Fibroblast of skin of left biceps (primary cell): ENCODE data around the gene SLC8A1.
A peak's percentile ranks its signal among the peaks of the same experiment; 100 is the strongest.

Experiments used
- DNase-seq, 2 experiments: peaks; one replicate each; pipeline ENCODE4 v3.0.0-alpha.2; 2013; ENCODE audit warnings: low read depth in 2 of 2

Gene SLC8A1

GRCh38 chr2:40276076-40276475 is 175.8 kb downstream of the SLC8A1 start:
- DNase-seq = no peak

GRCh38 chr2:40274270-40274669 is 177.6 kb downstream of the SLC8A1 start:
- no peak for DNase-seq

GRCh38 chr2:40273734-40274182 is 178.1 kb downstream of the SLC8A1 start:
- DNase-seq = no peak

- DNase-seq = no peak
These were observed 180.8 kb downstream of the SLC8A1 start for GRCh38 chr2:40271094-40271493.

GRCh38 chr2:40270372-40270771 is 181.5 kb downstream of the SLC8A1 start:
- DNase-seq = no peak

GRCh38 chr2:40268566-40268965 is 183.3 kb downstream of the SLC8A1 start:
- DNase-seq = no peak

- no peak for DNase-seq
These were observed 185.7 kb downstream of the SLC8A1 start for GRCh38 chr2:40266201-40266600.

- no peak for DNase-seq
These were observed 186.3 kb downstream of the SLC8A1 start for GRCh38 chr2:40265602-40266001.

GRCh38 chr2:40261042-40261441 is 190.8 kb downstream of the SLC8A1 start:
- no peak for DNase-seq

GRCh38 chr2:40260437-40260836 is 191.5 kb downstream of the SLC8A1 start:
- DNase-seq = no peak

- no peak for DNase-seq
These were observed 192.0 kb downstream of the SLC8A1 start for GRCh38 chr2:40259900-40260299.

- no peak for DNase-seq
These were observed 193.8 kb downstream of the SLC8A1 start for GRCh38 chr2:40258135-40258457.

GRCh38 chr2:40257340-40258134 is 194.4 kb downstream of the SLC8A1 start:
- no peak for DNase-seq

GRCh38 chr2:40256649-40257048 is 195.2 kb downstream of the SLC8A1 start:
- DNase-seq = no peak

- no peak for DNase-seq
These were observed 195.9 kb downstream of the SLC8A1 start for GRCh38 chr2:40256008-40256407.

GRCh38 chr2:40255103-40255502 is 196.8 kb downstream of the SLC8A1 start:
- no peak for DNase-seq

GRCh38 chr2:40254611-40255010 is 197.3 kb downstream of the SLC8A1 start:
- no peak for DNase-seq

GRCh38 chr2:40251137-40251536 is 200.8 kb downstream of the SLC8A1 start:
- no peak for DNase-seq

- DNase-seq = no peak
These were observed 202.3 kb downstream of the SLC8A1 start for GRCh38 chr2:40249577-40249976.

- no peak for DNase-seq
These were observed 203.6 kb downstream of the SLC8A1 start for GRCh38 chr2:40248294-40248693.

- no peak for DNase-seq
These were observed 207.2 kb downstream of the SLC8A1 start for GRCh38 chr2:40244675-40245074.

- no peak for DNase-seq
These were observed 207.6 kb downstream of the SLC8A1 start for GRCh38 chr2:40244251-40244650.

- peak; percentile 54 to 58 for DNase-seq
These were observed 208.2 kb downstream of the SLC8A1 start for GRCh38 chr2:40243581-40244187.

- no peak for DNase-seq
These were observed 209.6 kb downstream of the SLC8A1 start for GRCh38 chr2:40242315-40242714.
